GM13977 (cell line): Measurements from ENCODE around the gene HABP2.

ENCODE experiments used
- DNase-seq: peaks from one replicate; pipeline ENCODE4 v3.0.0; 2012; ENCODE audit warnings: low spot score
- in situ Hi-C: fragments of 300-500 bp; cut with MboI; formaldehyde crosslinking; loops from one replicate; pipeline ENCODE4 v1.12.0; 2022; ENCODE audit warnings: low sequenced_read_pairs, low pct_unique_long_range_greater_than_20kb, mixed read lengths, inconsistent platforms; ENCODE audit not compliant: unreplicated experiment
- TF ChIP-seq, protein P1 (sequence below): IDR thresholded peaks from 2 replicates; pipeline ENCODE4 v1.5.1; 2012; ENCODE audit warnings: mild to moderate bottlenecking, control low read depth; ENCODE audit not compliant: insufficient read depth; ENCODE audit errors: extremely low read depth, missing control alignments

The HABP2 gene

DNA sequence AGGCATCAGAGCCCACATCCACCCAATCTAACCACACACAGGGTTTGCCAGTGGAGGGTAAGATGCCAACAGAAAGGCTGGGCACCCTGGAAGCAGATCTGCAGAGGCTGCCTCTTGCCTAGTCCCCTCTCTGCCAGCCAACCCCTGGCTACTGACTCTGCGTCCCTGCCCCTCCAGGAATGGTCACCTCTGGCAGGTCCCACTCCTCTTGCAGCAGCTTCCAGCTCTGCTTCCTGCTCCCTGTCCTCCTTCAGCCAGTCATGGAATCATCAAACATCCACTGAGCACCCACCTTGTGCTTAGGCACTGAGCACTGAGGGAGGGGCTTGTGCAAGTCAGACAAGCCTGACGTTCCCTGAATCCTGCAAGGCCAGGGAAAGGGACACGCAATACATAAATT, 20.1 kb upstream of the HABP2 start:
- DNase-seq: no peak
- in situ Hi-C loops: no loop called here
- TF ChIP-seq, protein P1, sequence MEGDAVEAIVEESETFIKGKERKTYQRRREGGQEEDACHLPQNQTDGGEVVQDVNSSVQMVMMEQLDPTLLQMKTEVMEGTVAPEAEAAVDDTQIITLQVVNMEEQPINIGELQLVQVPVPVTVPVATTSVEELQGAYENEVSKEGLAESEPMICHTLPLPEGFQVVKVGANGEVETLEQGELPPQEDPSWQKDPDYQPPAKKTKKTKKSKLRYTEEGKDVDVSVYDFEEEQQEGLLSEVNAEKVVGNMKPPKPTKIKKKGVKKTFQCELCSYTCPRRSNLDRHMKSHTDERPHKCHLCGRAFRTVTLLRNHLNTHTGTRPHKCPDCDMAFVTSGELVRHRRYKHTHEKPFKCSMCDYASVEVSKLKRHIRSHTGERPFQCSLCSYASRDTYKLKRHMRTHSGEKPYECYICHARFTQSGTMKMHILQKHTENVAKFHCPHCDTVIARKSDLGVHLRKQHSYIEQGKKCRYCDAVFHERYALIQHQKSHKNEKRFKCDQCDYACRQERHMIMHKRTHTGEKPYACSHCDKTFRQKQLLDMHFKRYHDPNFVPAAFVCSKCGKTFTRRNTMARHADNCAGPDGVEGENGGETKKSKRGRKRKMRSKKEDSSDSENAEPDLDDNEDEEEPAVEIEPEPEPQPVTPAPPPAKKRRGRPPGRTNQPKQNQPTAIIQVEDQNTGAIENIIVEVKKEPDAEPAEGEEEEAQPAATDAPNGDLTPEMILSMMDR: no peak

DNA sequence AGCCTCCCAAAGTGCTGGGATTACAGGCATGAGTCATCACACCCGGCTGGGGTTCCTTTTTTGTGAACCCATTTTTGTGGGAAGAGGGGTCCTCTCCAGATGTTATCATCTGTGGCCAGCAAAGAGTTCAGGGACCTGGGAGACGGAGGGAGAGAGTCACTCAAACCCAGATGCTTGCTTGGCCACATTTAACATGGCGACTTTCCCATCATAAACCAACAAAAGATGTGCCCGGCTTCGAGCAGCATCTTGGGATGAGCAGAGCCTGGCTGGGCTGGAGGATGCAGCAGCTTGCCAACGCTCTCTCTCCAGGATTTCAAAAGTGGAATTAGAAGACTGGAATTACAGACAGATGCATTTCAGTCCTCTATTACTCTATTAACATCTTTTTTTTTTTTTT, 19.1 kb upstream of the HABP2 start:
- TF ChIP-seq, protein P1: no peak
- DNase-seq: no peak
- in situ Hi-C loops: no loop called here

DNA sequence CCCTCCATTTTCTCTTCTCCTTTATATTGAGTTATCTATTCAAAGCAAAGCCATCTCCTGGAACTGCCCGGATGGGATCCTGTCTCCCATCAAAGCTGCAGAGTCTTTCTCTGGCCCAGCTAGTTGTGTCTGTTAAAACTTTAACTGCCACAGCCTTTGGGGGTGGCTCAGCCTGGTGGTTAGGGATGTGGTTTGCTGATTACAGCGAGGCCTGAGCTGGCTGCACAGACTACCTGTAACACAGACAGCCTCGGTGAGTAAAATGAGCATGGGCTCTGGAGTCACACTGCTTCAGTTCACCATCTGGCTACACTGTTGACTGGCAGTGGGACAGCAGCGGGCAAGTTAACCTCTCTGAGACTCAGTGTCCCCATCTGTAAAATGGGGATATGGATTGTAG, 18.4 kb upstream of the HABP2 start:
- in situ Hi-C loops: no loop called here
- no peak for DNase-seq
- TF ChIP-seq, protein P1: no peak

DNA sequence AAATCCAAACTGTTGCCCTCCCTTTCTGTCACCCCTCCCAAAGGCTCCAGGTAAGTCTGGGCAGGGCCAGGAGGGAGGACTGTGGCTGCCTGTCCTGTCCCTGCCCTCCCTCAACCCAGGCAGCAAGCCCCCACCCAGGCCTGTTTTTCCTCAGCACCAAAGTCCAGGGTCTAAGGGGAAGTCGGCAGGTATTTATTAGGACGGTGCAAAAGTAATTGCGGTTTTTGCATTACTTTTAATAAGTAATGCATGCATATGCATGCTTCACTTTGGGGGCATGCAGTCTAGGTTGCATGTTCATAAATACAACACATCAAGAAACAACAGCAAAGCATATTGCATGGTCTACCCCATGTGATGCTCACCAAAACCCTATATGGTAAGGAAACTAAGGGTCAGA, 15.2 kb upstream of the HABP2 start:
- no peak for DNase-seq
- in situ Hi-C loops: no loop called here
- TF ChIP-seq, protein P1: no peak

DNA sequence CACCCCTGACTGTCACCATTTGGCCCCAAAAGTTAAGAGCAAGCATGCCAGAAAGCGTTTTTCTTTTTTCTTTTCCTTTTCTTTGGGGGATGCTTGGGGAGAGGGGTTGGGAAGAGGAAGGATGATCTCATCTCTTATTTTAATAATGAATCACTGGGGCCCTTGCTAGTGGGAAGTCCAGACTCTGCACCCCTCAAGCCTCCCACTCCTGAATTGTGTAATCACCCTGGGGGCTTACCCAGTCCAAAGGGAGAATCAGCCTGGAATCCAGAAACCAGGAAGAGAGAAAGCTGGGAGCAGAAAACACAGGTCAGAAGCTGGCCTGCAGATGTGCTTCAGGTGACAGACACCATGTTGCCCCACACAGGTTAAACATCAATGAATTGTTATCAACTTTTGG, 14.7 kb upstream of the HABP2 start:
- TF ChIP-seq, protein P1: no peak
- in situ Hi-C loops: no loop called here
- no peak for DNase-seq

DNA sequence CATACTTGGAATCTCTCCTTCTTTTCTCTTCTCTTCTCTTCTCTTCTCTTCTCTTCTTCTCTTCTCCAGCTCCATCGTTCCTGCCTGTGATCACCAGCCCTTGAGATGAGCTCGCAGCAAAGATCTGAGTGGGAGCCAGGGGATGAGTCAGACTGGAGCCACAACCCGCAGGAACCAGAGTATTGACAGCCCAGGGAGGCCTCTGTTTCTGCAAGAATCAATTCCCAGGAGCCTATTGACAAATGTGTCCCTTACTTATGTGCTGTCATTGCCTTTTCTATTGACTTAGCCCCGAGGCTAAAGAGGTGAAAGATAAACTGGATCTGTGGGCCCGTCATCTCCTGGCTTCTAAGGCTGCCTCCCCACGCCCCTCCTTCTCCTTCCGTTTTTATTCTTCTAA, 13.1 kb upstream of the HABP2 start:
- TF ChIP-seq, protein P1: no peak
- in situ Hi-C loops: no loop called here
- no peak for DNase-seq
